Osteoblast (primary cell): Measurements from ENCODE around the gene SIGLEC10. TPM values are rescaled to one million over a fixed set of nuclear protein-coding genes. Genes with fewer than 3 reads are reported as not detected.
"Not testable (repeated sequence)": the region's sequence is repeated elsewhere in the genome, so short reads cannot be mapped to it uniquely, and the experiment has no call there.

Experiments
- DNase-seq: peaks from one replicate; pipeline ENCODE4 v3.0.0; 2011; ENCODE audit warnings: low spot score, mixed read lengths; ENCODE audit not compliant: insufficient read length; ENCODE audit errors: missing footprints
- H2AFZ ChIP-seq: 2 replicates; pipeline ENCODE4 v1.6.0; 2011; ENCODE audit warnings: mild to moderate bottlenecking, low read length
- H3K27ac ChIP-seq: 2 replicates; pipeline ENCODE4 v1.5.1; 2011; ENCODE audit warnings: mild to moderate bottlenecking, low read depth, low read length, moderate library complexity
- H3K27me3 ChIP-seq: 2 replicates; pipeline ENCODE4 v1.6.0; 2012; ENCODE audit warnings: mild to moderate bottlenecking, control low read depth, inconsistent platforms, low read length, moderate library complexity; ENCODE audit not compliant: insufficient read depth
- H3K36me3 ChIP-seq: 2 replicates; pipeline ENCODE4 v1.5.1; 2011; ENCODE audit warnings: mild to moderate bottlenecking, low read length, control low read depth, moderate library complexity; ENCODE audit not compliant: insufficient read depth
- H3K4me1 ChIP-seq: 2 replicates; pipeline ENCODE4 v1.5.1; 2011; ENCODE audit warnings: mild to moderate bottlenecking, low read length, control low read depth, moderate library complexity; ENCODE audit not compliant: insufficient read depth
- H3K4me2 ChIP-seq: 2 replicates; pipeline ENCODE4 v1.6.0; 2011; ENCODE audit warnings: mild to moderate bottlenecking, low read length; ENCODE audit not compliant: insufficient read depth
- H3K4me3 ChIP-seq: fragments of 200-600 bp; sonication (generic); 3 replicates; pipeline ENCODE4 v1.5.1; 2012; ENCODE audit warnings: mild to moderate bottlenecking, low read length, inconsistent platforms; ENCODE audit not compliant: insufficient read depth
- H3K79me2 ChIP-seq: 2 replicates; pipeline ENCODE4 v1.6.0; 2012; ENCODE audit warnings: mild to moderate bottlenecking, low read length, control low read depth, inconsistent platforms; ENCODE audit not compliant: insufficient read depth
- H3K9me3 ChIP-seq: 2 replicates; pipeline ENCODE4 v1.5.1; 2011; ENCODE audit warnings: low read depth, low read length, control low read depth
- H4K20me1 ChIP-seq: 2 replicates; pipeline ENCODE4 v1.6.0; 2012; ENCODE audit warnings: mild to moderate bottlenecking, low read length, control low read depth; ENCODE audit not compliant: insufficient read depth
- total RNA-seq: library from RNA; depleted of rRNA; stranded (reverse); fragments of >200 nt; gene quantifications from 2 replicates; pipeline ENCODE4 v1.2.3, GENCODE V29; 2012
- TF ChIP-seq, protein P1 (sequence below): IDR thresholded peaks from 2 replicates; pipeline ENCODE4 v1.5.1; 2011; ENCODE audit warnings: mild to moderate bottlenecking, low read depth, low read length, moderate library complexity; ENCODE audit errors: extremely low read depth

SIGLEC10 gene
- total RNA-seq, 1 donor = not detected

GRCh38 chr19:51417810-51418157 lies 342 bp upstream of the SIGLEC10 start:
- H3K4me2 ChIP-seq = no peak overlapping the region

GRCh38 chr19:51416422-51416821 lies 1.0 kb downstream of the SIGLEC10 start:
- not testable (repeated sequence) for H3K4me1 ChIP-seq, H3K27me3 ChIP-seq, H3K4me3 ChIP-seq, H2AFZ ChIP-seq, DNase-seq, H3K36me3 ChIP-seq, H4K20me1 ChIP-seq, H3K9me3 ChIP-seq, H3K4me2 ChIP-seq, H3K27ac ChIP-seq, H3K79me2 ChIP-seq

More at GRCh38 chr19:51417810-51418157, 342 bp upstream of the SIGLEC10 start:
- no peak overlapping the region for H3K27ac ChIP-seq
- no peaks in the 10 kb centered on the region for H3K36me3 ChIP-seq
- TF ChIP-seq, protein P1, sequence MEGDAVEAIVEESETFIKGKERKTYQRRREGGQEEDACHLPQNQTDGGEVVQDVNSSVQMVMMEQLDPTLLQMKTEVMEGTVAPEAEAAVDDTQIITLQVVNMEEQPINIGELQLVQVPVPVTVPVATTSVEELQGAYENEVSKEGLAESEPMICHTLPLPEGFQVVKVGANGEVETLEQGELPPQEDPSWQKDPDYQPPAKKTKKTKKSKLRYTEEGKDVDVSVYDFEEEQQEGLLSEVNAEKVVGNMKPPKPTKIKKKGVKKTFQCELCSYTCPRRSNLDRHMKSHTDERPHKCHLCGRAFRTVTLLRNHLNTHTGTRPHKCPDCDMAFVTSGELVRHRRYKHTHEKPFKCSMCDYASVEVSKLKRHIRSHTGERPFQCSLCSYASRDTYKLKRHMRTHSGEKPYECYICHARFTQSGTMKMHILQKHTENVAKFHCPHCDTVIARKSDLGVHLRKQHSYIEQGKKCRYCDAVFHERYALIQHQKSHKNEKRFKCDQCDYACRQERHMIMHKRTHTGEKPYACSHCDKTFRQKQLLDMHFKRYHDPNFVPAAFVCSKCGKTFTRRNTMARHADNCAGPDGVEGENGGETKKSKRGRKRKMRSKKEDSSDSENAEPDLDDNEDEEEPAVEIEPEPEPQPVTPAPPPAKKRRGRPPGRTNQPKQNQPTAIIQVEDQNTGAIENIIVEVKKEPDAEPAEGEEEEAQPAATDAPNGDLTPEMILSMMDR = no peak
- H4K20me1 ChIP-seq = no peaks in the 10 kb centered on the region
- DNase-seq = no peak
- H3K79me2 ChIP-seq = no peaks in the 10 kb centered on the region
- H3K27me3 ChIP-seq = no peaks in the 10 kb centered on the region
- no peaks in the 10 kb centered on the region for H3K9me3 ChIP-seq
- H2AFZ ChIP-seq = no peak overlapping the region
- H3K4me1 ChIP-seq = no peaks in the 10 kb centered on the region
- H3K4me3 ChIP-seq = no peak overlapping the region

DNA sequence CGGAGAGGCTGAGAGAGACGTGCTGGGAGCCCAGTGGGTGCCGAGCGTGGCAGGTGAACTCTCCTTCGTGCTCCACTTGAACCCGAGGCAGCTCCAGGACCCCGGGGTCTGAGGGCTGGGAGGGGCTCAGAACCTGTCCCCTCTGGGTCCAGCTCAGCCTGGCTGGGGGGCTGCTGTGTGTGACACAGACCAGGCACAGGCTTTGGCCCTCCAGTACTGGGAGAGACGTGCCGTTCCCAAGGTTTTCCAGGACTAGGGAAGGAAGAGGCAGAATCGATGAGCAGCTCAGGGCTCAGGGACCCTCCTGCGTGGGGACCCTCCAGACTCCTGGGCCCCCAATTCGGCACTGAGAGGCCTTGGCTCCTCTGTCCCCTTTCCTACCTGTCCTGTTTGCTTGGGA lies 2.3 kb downstream of the SIGLEC10 start:
- H3K36me3 ChIP-seq = no peaks in the 10 kb centered on the region
- H3K4me3 ChIP-seq = no peak overlapping the region
- no peak overlapping the region for H3K4me2 ChIP-seq
- TF ChIP-seq, protein P1 = no peak
- no peaks in the 10 kb centered on the region for H4K20me1 ChIP-seq
- no peaks in the 10 kb centered on the region for H3K79me2 ChIP-seq
- H3K9me3 ChIP-seq = no peaks in the 10 kb centered on the region
- no peak for DNase-seq
- no peaks in the 10 kb centered on the region for H3K27me3 ChIP-seq
- no peaks in the 10 kb centered on the region for H3K4me1 ChIP-seq
- no peak overlapping the region for H2AFZ ChIP-seq
- H3K27ac ChIP-seq = no peak overlapping the region

DNA sequence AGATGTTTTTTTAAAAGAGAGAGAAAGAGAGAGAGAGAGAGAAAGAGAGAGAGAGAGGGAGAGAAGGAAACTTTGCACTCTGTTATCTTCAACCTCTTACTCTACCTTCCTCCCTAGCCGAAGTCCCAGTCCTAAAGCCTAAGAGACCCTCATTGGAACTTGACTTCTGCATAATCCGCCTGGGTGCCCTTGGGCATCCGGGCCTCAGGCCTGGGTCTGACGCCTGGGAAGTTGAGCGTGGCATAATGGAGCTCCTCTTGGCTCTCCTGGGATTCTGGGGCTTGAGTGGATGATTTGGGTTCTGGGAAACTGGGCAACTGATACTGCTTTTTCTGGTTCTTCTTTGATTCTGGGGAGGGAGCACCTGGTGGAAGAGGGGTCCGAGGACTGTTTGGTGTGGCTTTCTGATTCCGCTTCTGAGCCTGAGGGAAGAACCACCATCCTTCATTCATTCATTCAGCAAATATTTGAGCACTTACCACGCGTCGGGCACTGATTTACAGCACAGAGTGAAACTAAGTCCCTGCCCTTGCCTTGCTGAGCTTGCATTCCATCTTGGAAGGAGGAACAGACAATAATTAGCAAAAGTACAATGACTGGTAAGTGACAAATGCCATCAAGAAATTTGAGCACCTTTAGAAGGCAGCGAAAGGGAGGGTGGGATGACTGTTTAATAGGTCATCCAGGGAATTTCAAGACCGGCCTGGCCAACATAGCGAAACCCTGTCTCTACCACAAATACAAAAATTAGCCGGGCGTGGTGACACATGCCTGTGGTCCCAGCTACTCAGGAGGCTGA lies 6.3 kb downstream of the SIGLEC10 start:
- TF ChIP-seq, protein P1 = no peak
- H3K4me3 ChIP-seq = no peak overlapping the region
- DNase-seq = no peak
- H3K27ac ChIP-seq = no peak overlapping the region
- H3K9me3 ChIP-seq = no peaks in the 10 kb centered on the region
- H3K4me1 ChIP-seq = no peaks in the 10 kb centered on the region
- no peak overlapping the region for H3K4me2 ChIP-seq
- H3K79me2 ChIP-seq = no peaks in the 10 kb centered on the region
- H2AFZ ChIP-seq = no peak overlapping the region
- no peaks in the 10 kb centered on the region for H4K20me1 ChIP-seq
- no peaks in the 10 kb centered on the region for H3K36me3 ChIP-seq
- no peaks in the 10 kb centered on the region for H3K27me3 ChIP-seq
